ENCODE data around the gene TOMM20.
"Not testable (repeated sequence)": the region's sequence is repeated elsewhere in the genome, so short reads cannot be mapped to it uniquely, and the experiment has no call there.

TOMM20 gene

GRCh38 chr1:235078480-235079381 lies 49.9 kb downstream of the TOMM20 start:
- no peak for DNase-seq (ENCODE audit: low spot score)

DNA sequence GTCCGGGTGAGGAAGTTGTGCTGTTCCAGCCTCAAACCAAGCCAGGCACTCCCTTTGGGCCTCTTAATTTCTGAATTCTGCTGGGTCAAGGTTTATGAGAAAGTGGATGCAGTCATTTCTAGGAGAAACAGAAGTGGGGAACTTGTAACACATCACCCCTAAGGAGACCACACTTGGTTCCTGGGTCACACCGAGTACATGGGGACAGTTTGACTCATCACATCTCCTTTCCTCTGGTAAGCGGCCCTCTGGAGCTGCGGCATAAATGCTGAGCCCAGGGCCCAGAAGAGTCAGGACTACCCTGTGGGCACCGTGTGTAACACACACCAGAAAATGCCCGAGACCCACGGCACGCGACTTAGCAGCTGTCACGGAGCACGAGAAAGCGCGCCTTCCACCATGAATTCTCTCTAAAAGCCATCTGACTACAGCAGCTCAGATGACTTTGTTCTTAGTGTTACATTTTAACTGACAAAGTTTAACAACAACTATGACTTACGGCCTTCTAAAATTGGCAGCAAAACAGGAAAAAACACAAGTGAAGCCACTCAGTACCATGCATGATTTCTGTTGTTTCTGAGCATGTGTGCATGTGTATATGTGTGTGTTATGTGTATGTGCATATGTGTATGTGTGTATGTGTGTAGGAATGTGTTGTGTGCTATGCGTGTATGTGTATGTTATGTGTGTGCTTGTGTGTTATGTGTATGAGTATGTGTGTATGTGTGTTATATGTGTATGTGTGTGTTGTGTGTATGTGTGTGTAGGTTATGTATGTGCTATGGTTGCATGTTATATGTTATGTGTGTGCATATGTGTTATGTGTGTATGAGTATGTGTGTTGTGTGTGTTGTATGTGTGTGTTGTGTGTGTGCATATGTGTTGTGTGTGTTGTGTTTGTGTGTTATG lies 50.8 kb downstream of the TOMM20 start:
- DNase-seq (ENCODE audit: low spot score): no peak

DNA sequence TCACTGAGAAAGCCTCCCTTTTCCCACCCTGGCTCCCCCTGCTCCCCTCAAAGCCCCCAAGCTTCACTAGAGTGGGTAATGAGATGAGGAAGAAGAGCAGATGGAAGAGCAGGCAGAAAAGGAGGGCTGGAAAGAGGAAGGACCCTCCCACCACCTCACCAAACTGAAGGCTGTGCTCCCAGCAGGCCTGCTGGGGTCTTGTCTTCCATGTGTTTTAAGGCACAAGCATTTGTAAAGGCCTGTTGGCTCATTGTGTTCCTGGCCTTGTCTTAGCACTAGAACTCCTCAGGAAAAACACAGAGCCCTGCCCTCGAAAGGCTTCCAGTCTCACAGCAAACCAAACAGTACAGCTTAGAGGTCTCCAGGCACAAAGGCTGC lies 51.5 kb downstream of the TOMM20 start:
- DNase-seq (ENCODE audit: low spot score): no peak

DNA sequence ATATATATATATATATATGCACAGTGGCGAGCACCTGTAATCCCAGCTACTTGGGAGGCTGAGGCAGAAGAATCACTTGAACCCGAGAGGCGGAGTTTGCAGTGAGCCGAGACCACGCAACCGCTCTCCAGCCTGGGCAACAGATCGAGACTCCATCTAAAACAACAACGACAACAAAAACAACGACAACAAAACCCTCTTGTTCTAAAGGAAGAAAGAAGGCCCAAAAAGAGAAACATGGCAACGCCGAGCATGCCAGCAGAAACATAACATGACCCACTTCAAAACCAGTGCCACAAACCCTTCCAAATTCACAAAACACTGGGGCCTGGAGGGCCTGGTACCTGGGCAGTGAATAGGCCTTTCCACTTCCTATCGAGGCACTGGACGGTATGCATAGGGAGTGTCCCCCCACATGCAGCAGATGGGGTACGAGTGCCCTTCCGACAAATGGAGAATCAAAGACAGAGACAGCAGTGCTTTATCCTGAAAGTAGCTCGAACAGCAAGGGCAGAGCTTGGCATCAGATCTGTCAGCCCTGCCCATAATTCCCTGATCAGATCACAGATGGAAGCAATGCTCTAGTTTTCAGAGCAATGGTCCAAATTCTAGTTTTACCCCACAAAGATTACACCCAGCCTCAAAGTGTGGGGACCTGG lies 52.0 kb downstream of the TOMM20 start:
- no peak for DNase-seq (ENCODE audit: low spot score)

GRCh38 chr1:235075777-235076308 lies 52.8 kb downstream of the TOMM20 start:
- DNase-seq (ENCODE audit: low spot score): no peak

DNA sequence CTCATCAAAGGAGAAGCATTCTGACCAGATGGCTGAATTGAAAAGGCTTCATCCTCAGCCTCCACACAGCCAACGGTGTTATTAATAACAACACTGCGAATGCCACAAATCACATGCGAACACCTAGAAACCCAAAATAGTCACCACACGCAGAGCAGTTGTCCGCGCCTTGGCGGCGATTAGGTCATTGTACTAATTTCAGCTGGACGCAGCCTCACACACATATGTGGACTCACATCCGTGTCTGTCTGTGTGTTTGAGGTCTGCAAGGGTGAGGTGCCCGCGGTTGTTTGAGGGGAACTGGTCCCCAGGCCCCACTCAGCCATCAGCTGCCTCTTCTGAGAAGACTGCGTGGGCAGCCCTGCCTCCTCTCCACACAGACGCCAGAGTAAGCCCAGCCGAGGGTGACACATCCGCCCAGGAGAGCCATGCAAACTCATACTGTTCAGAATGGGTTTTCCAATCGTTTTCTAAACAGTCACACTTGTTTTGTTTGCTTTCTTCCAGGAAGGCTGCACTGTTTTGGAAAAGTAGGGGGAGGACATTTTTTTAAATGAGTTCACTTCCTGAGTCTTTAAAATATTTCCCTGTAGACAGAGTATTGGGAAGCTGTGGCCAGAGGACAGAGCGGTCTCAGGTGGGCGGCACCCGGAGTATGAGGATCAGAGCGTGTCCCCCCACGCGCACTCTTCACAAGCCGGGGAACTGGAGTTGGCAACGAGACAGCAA lies 53.4 kb downstream of the TOMM20 start:
- DNase-seq (ENCODE audit: low spot score): peak; percentile 64

- peak; percentile 60 for DNase-seq (ENCODE audit: low spot score)
Measured at GRCh38 chr1:235074523-235075047, 54.1 kb downstream of the TOMM20 start.

- no peak for DNase-seq (ENCODE audit: low spot score)
Measured at GRCh38 chr1:235073968-235074522, 54.6 kb downstream of the TOMM20 start.

DNA sequence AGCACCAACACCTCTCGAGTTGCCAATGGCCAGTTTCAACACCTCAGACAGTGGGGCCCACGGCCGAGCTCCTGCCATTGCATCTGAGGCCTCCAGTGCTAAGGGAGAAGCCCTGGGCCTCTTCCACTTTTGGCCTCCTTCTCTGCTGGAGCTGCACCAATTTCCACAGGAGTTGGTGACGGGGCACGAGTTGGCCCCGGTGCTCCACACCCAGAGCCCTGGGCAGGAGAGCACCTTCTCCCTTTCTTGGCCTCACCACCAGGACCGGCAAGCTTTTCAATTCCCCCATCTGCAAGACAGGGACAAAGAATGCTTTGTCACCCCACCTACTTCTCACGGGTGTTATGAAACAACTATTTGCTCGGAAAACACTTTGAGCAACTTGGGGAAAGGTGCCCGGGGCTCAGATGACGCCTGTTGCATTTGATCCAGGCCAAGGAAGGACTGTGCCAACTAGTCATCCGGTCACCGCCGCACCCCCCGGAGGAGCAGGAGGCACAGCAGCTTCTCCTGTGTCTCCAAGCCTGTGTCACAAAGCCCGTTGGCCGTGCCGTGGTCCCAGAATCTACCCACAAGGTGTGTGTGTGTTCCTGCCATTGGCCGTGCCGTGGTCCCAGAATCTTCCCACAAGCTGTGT lies 55.2 kb downstream of the TOMM20 start:
- DNase-seq (ENCODE audit: low spot score): no peak

GRCh38 chr1:235072577-235072976 lies 56.1 kb downstream of the TOMM20 start:
- DNase-seq (ENCODE audit: low spot score): not testable (repeated sequence)

DNA sequence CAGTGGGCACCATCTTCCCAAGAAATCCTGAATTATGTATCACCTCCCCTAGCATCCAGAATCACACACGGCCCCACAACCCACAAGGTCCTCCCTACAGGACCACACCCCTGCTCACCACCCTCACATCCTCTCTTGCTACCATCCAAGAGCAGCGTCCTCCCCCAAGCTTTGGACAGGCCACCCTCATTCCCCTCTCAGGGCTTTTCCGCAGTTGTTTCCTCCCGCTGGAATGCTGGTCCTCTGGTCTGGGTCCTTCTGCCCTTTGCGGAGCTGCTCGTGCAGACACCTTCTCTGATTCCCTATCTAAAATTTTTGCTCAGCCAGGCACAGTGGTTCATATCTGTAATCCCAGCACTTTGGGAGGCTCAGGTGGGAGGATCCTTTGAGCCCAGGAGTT lies 56.5 kb downstream of the TOMM20 start:
- no peak for DNase-seq (ENCODE audit: low spot score)

DNA sequence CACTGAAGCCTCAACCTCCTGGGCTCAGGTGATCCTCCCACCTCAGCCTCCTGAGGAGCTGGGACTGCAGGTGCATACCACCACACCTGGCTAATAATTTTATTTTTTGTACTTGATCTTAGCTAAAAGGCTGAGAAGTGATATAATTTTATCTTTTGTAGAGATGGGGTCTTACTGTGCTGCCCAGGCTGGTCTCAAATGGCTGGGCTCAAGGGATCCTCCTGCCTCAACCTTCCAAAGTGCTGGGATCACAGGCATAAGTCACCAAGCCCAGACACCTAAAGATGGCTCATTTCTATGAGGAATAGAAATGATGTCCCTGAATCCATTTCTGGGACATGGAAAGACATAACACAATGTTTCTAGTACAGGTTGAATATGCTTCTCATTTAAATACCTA lies 57.8 kb downstream of the TOMM20 start:
- DNase-seq (ENCODE audit: low spot score): no peak

GRCh38 chr1:235069577-235070563 lies 58.8 kb downstream of the TOMM20 start:
- DNase-seq (ENCODE audit: low spot score): no peak

- DNase-seq (ENCODE audit: low spot score): no peak
Measured at GRCh38 chr1:235069176-235069575, 59.5 kb downstream of the TOMM20 start.

- DNase-seq (ENCODE audit: low spot score): no peak
Measured at GRCh38 chr1:235068158-235069121, 60.2 kb downstream of the TOMM20 start.

GRCh38 chr1:235067396-235068157 lies 61.1 kb downstream of the TOMM20 start:
- DNase-seq (ENCODE audit: low spot score): peak; percentile 71

Data from pons (tissue), 1 donor.